ENCODE results near the gene CFAP52.

CFAP52 gene

GRCh38 chr17:9575381-9576101 lies 901 bp upstream of the CFAP52 start, which contains the start of gene STX8 (continued):
- TF ChIP-seq ZNF324 (tag by site-specific recombination; IDR thresholded peaks at IDR 0.05) (peak; percentile 62; the same call in 1 of the 2 replicates), HOXD13 (CRISPR knock-in tag; IDR thresholded peaks at IDR 0.05; ENCODE audit: borderline replicate concordance) (no peak), ZNF585B (tag by site-specific recombination; IDR thresholded peaks at IDR 0.05) (no peak), SP3 (tag by site-specific recombination; IDR thresholded peaks at IDR 0.05) (peak; percentile 73), EGR2 (tag by site-specific recombination; IDR thresholded peaks at IDR 0.05; ENCODE audit: low read depth) (peak; percentile 24; the same call in 1 of the 2 replicates), ZNF391 (tag by site-specific recombination; IDR thresholded peaks at IDR 0.05; ENCODE audit: borderline replicate concordance, low read depth) (no peak), ZNF830 (tag by site-specific recombination; IDR thresholded peaks at IDR 0.05; ENCODE audit: low read depth) (no peak), OSR2 (tag by site-specific recombination; IDR thresholded peaks at IDR 0.05) (no peak; the same call in 1 of the 2 replicates), ZNF184 (tag by site-specific recombination; IDR thresholded peaks at IDR 0.05) (no peak), TRIM28 (IDR thresholded peaks at IDR 0.05; ENCODE audit: borderline replicate concordance, low read length) (no peak), REST (tag by site-specific recombination; IDR thresholded peaks at IDR 0.05) (no peak), ZNF404 (tag by site-specific recombination; IDR thresholded peaks at IDR 0.05) (no peak), FEZF1 (tag by site-specific recombination; IDR thresholded peaks at IDR 0.05) (no peak), ZNF449 (tag by site-specific recombination; IDR thresholded peaks at IDR 0.05) (no peak), SALL2 (tag by site-specific recombination; IDR thresholded peaks at IDR 0.05; ENCODE audit: borderline replicate concordance) (no peak), ZNF600 (tag by site-specific recombination; IDR thresholded peaks at IDR 0.05) (0 out of 2 replicates have a peak, but pooled peaks have one; percentile 54), ZSCAN16 (tag by site-specific recombination; IDR thresholded peaks at IDR 0.05) (no peak), ELK4 (IDR thresholded peaks at IDR 0.05; ENCODE audit: borderline replicate concordance, low read depth, low read length) (no peak), ZNF341 (tag by site-specific recombination; IDR thresholded peaks at IDR 0.05; ENCODE audit: low read depth) (peak; percentile 92), ZNF555 (tag by site-specific recombination; conservative IDR thresholded peaks at IDR 0.05) (no peak), ZNF558 (tag by site-specific recombination; IDR thresholded peaks at IDR 0.05) (no peak), PRDM1 (tag by site-specific recombination; IDR thresholded peaks at IDR 0.05) (peak; percentile 47; the same call in 1 of the 2 replicates), ZNF211 (tag by site-specific recombination; IDR thresholded peaks at IDR 0.05; ENCODE audit: low read depth) (no peak), ZNF202 (tag by site-specific recombination; IDR thresholded peaks at IDR 0.05; ENCODE audit: borderline replicate concordance) (no peak), GLIS2 (tag by site-specific recombination; IDR thresholded peaks at IDR 0.05) (peak; percentile 96), ZNF335 (tag by site-specific recombination; conservative IDR thresholded peaks at IDR 0.05) (peak; percentile 92), ZFP37 (tag by site-specific recombination; IDR thresholded peaks at IDR 0.05) (no peak), ZNF610 (tag by site-specific recombination; IDR thresholded peaks at IDR 0.05; ENCODE audit: borderline replicate concordance) (0 out of 2 replicates have a peak, but pooled peaks have one; percentile 67), ZBTB21 (tag by site-specific recombination; IDR thresholded peaks at IDR 0.05) (no peak), ZNF843 (tag by site-specific recombination; IDR thresholded peaks at IDR 0.05) (no peak), IKZF3 (tag by site-specific recombination; IDR thresholded peaks at IDR 0.05) (peak; percentile 91), ZXDB (tag by site-specific recombination; IDR thresholded peaks at IDR 0.05) (peak; percentile 76), KLF10 (tag by site-specific recombination; IDR thresholded peaks at IDR 0.05) (no peak), ZNF549 (tag by site-specific recombination; IDR thresholded peaks at IDR 0.05) (no peak)

Data from HEK293 (cell line).